HL-60 (cell line): ENCODE data around the gene NCAPD3.

ENCODE experiments used
- CTCF ChIP-seq: IDR thresholded peaks from one replicate; pipeline ENCODE4 v1.5.1; 2011; ENCODE audit warnings: low read length, control low read depth, inconsistent platforms; ENCODE audit not compliant: insufficient read depth
- POLR2AphosphoS5 ChIP-seq: IDR thresholded peaks from 2 replicates; pipeline ENCODE4 v1.6.1; 2012; ENCODE audit warnings: low read depth

GRCh38 chr11:134271978-134272377 lies 48.2 kb upstream of the NCAPD3 start:
- no peak for TF ChIP-seq CTCF
- TF ChIP-seq POLR2AphosphoS5: no peak
